CD4-positive, alpha-beta T cell treated with Interferon gamma for 1 hour (primary cell): Measurements from ENCODE around the gene SUCLA2.

Experiments used
- DNase-seq: peaks from one replicate; pipeline ENCODE4 v3.0.0-alpha.2; 2020

The SUCLA2 gene

DNA sequence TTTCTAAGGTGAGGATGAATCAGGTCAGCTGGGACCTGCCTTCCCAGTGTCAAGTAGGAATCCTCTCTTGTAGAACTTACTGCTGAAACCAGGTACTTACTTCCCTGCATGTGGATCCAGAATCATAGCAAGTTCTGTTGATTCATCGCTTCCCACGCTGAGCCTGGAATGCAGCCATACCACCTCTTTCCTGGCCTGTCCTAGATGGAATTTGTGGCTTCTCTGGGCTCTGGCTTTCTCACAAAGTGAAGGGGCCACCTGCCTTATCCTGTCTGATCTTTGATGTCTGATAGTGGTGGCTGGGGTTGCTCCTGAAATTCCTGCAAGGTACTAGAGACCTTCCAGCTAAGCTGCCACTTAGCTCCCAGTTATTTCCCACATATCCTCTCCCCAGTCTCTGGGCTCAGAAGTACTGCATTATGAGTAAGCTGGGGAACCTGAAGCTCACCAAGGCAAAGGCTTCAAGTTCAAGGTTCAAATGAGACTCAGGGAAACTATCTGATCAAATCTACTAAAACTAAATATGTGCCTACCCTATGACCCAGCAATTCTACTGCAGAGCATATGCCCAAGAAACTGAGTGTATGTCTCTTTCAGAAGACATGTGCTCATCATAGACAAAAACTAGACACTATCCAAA, 103.5 kb downstream of the SUCLA2 start:
- DNase-seq: no peak

DNA sequence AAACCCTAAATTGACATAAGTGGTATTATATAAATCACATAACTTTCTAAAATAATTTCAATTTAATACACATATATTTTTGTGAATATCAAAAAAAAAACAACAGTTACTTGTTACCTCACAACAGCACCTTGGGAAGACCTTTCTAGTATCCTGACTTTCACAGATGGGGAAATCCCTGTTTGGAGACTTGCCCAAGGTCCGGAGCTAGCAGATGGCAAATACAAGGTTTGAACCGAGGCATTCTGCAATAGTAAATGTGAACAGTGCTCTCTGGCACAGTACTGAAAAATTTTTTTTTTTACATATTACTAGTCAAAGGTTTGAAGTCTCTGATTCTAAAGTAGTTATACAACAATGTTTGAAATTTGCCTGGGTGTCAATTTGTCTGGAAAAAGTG, 104.5 kb downstream of the SUCLA2 start:
- DNase-seq: no peak

DNA sequence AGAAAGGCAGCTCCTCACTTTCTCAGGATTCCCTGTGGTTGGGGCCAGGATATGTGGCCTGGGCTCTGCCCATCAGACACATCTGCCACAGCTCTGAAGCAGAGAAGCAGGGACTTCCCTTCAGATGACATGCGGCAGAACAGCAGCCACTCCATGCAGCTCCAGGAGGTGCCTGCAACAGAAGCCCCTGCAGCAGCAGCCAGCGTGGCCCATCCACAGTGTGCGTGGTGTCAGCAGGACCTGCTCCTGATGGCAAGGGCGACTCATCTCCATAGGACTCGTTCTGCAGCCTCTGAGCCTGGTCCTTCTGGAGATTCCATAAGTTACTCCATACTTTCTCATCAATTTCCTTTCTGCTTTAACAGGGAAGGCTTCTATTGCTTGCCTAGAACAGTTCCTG, 105.0 kb downstream of the SUCLA2 start:
- DNase-seq: no peak

DNA sequence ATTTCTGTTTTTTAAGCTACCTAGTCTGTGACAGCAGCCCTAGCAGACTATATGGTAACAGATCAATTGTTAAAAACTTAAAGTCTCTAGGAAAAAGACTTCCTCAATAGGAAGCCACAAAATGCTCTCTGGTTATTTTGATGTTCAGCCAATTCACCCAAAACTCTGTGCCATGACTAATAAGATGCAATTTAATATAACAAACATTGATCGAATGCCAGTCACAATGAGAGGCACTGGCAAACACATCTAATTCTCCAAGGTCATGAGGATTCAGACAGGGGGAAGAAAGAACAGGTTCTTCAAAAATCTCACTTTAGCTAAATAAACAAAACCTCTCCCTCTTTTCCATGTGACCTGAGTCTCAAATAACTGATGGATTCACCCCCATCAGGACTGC, 107.5 kb downstream of the SUCLA2 start:
- no peak for DNase-seq
